Osteoblast (primary cell): ENCODE results near the gene IFNGR2. TPM values are rescaled to one million over a fixed set of nuclear protein-coding genes. Genes with fewer than 3 reads are reported as not detected.

Experiments used
- DNase-seq: peaks from one replicate; pipeline ENCODE4 v3.0.0; 2011; ENCODE audit warnings: low spot score, mixed read lengths; ENCODE audit not compliant: insufficient read length; ENCODE audit errors: missing footprints
- H2AFZ ChIP-seq: 2 replicates; pipeline ENCODE4 v1.6.0; 2011; ENCODE audit warnings: mild to moderate bottlenecking, low read length
- H3K27ac ChIP-seq: 2 replicates; pipeline ENCODE4 v1.5.1; 2011; ENCODE audit warnings: mild to moderate bottlenecking, low read depth, low read length, moderate library complexity
- H3K27me3 ChIP-seq: 2 replicates; pipeline ENCODE4 v1.6.0; 2012; ENCODE audit warnings: mild to moderate bottlenecking, control low read depth, inconsistent platforms, low read length, moderate library complexity; ENCODE audit not compliant: insufficient read depth
- H3K36me3 ChIP-seq: 2 replicates; pipeline ENCODE4 v1.5.1; 2011; ENCODE audit warnings: mild to moderate bottlenecking, low read length, control low read depth, moderate library complexity; ENCODE audit not compliant: insufficient read depth
- H3K4me1 ChIP-seq: 2 replicates; pipeline ENCODE4 v1.5.1; 2011; ENCODE audit warnings: mild to moderate bottlenecking, low read length, control low read depth, moderate library complexity; ENCODE audit not compliant: insufficient read depth
- H3K4me2 ChIP-seq: 2 replicates; pipeline ENCODE4 v1.6.0; 2011; ENCODE audit warnings: mild to moderate bottlenecking, low read length; ENCODE audit not compliant: insufficient read depth
- H3K4me3 ChIP-seq: fragments of 200-600 bp; sonication (generic); 3 replicates; pipeline ENCODE4 v1.5.1; 2012; ENCODE audit warnings: mild to moderate bottlenecking, low read length, inconsistent platforms; ENCODE audit not compliant: insufficient read depth
- H3K79me2 ChIP-seq: 2 replicates; pipeline ENCODE4 v1.6.0; 2012; ENCODE audit warnings: mild to moderate bottlenecking, low read length, control low read depth, inconsistent platforms; ENCODE audit not compliant: insufficient read depth
- H3K9me3 ChIP-seq: 2 replicates; pipeline ENCODE4 v1.5.1; 2011; ENCODE audit warnings: low read depth, low read length, control low read depth
- H4K20me1 ChIP-seq: 2 replicates; pipeline ENCODE4 v1.6.0; 2012; ENCODE audit warnings: mild to moderate bottlenecking, low read length, control low read depth; ENCODE audit not compliant: insufficient read depth
- total RNA-seq: library from RNA; depleted of rRNA; stranded (reverse); fragments of >200 nt; gene quantifications from 2 replicates; pipeline ENCODE4 v1.2.3, GENCODE V29; 2012
- TF ChIP-seq, protein P1 (sequence below): IDR thresholded peaks from 2 replicates; pipeline ENCODE4 v1.5.1; 2011; ENCODE audit warnings: mild to moderate bottlenecking, low read depth, low read length, moderate library complexity; ENCODE audit errors: extremely low read depth

IFNGR2 gene
- total RNA-seq, 1 donor = 60.1 TPM

DNA sequence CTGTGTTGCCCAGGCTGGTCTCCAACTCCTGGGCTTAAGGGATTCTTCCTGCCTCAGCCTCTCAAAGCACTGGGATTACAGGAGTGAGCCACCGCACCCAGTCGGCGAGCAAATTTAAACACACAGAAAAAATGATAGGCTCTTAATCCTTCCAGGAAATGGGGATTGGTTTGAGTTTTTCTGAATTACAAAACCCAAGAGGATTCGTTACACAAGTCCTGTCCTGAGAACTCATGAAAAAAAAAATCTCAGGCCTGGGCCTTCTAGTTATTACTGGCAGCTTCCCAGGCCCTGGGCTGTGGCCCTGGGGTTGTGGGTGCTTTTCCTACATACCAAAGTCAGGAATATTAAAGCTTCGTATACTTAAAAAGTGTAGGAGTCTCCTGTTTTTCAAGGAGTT is 6.3 kb upstream of the IFNGR2 start:
- H3K27me3 ChIP-seq = no peaks in the 10 kb centered on the region
- peak; percentile 96 for DNase-seq
- H3K79me2 ChIP-seq = no peaks in the 10 kb centered on the region
- TF ChIP-seq, protein P1, sequence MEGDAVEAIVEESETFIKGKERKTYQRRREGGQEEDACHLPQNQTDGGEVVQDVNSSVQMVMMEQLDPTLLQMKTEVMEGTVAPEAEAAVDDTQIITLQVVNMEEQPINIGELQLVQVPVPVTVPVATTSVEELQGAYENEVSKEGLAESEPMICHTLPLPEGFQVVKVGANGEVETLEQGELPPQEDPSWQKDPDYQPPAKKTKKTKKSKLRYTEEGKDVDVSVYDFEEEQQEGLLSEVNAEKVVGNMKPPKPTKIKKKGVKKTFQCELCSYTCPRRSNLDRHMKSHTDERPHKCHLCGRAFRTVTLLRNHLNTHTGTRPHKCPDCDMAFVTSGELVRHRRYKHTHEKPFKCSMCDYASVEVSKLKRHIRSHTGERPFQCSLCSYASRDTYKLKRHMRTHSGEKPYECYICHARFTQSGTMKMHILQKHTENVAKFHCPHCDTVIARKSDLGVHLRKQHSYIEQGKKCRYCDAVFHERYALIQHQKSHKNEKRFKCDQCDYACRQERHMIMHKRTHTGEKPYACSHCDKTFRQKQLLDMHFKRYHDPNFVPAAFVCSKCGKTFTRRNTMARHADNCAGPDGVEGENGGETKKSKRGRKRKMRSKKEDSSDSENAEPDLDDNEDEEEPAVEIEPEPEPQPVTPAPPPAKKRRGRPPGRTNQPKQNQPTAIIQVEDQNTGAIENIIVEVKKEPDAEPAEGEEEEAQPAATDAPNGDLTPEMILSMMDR = no peak
- H3K4me1 ChIP-seq = peaks cover 48% of the 10 kb centered on the region
- H3K4me3 ChIP-seq = no peak overlapping the region
- no peak overlapping the region for H2AFZ ChIP-seq
- no peaks in the 10 kb centered on the region for H4K20me1 ChIP-seq
- peak overlapping the region; percentile 87 for H3K27ac ChIP-seq
- no peaks in the 10 kb centered on the region for H3K36me3 ChIP-seq
- peak overlapping the region; percentile 44 for H3K4me2 ChIP-seq
- no peaks in the 10 kb centered on the region for H3K9me3 ChIP-seq

DNA sequence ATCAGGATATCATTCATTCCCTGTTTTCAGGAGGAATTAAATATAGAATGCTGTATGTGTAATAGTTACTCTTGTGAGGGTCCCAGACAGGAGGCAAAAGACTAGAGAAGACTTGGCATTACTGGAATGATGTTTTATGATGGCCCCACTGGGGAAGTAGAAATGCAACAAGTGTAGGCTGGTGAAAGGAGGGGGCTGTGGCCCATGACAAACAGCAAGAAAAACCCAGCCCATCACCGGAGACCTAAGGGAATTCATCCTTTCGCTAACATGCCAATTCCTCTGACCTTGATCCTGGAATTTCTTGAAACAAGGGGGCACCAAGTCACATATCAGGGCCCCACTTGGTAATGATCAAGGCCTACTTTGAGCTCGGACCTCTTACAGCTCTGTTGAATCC is 5.5 kb upstream of the IFNGR2 start:
- Histone ChIP-seq H3K79me2 (no peaks in the 10 kb centered on the region), H3K27me3 (no peaks in the 10 kb centered on the region), H3K9me3 (no peaks in the 10 kb centered on the region), H3K4me1 (peaks cover 54% of the 10 kb centered on the region), H3K4me2 (no peak overlapping the region), H3K36me3 (no peaks in the 10 kb centered on the region), H2AFZ (no peak overlapping the region), H3K27ac (peak overlapping the region; percentile 87), H4K20me1 (no peaks in the 10 kb centered on the region), H3K4me3 (no peak overlapping the region)
- TF ChIP-seq, protein P1 = no peak
- peak; percentile 43 for DNase-seq

DNA sequence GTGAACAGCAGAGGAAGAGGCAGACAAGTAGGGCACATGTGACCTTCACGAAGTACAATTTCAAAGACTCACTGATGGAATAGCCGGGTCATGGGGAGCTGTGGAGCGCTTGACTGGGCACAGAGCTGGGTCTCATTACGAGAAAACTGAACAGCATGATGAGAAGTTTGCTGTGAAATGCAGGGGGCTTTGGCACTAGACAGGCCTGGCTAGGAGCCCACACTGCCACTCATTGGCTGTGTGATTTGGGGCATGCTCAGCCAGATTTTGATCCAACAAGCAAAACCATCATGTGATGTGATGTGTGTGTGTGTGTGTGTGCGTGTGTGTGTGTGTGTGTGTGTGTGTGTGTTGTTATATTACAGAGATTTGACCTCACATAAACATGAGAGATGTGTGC is 4.9 kb upstream of the IFNGR2 start:
- H3K9me3 ChIP-seq = no peaks in the 10 kb centered on the region
- H3K4me3 ChIP-seq = no peak overlapping the region
- H2AFZ ChIP-seq = no peak overlapping the region
- peaks cover 54% of the 10 kb centered on the region for H3K4me1 ChIP-seq
- no peak for DNase-seq
- H3K36me3 ChIP-seq = no peaks in the 10 kb centered on the region
- H3K4me2 ChIP-seq = no peak overlapping the region
- no peaks in the 10 kb centered on the region for H3K27me3 ChIP-seq
- H3K27ac ChIP-seq = no peak overlapping the region
- TF ChIP-seq, protein P1 = no peak
- H3K79me2 ChIP-seq = no peaks in the 10 kb centered on the region
- H4K20me1 ChIP-seq = no peaks in the 10 kb centered on the region

DNA sequence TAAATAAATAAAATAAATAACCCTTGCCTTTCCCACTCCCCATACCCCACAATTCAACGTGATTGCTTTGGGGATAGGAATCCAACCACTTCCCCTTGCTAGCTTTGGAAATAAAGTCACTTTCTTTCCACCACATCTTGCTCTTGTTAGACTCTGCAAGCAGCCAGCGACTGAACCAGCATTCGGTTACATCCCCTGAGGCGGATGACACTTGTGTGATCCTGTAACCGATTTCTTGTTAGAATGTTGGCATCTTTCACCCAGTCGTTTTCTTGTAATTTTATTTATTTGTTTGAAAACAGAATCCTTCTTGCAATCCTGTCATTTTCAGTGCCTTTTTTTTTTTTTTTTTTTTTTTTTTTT is 1.6 kb upstream of the IFNGR2 start:
- TF ChIP-seq, protein P1 = no peak
- no peaks in the 10 kb centered on the region for H3K9me3 ChIP-seq
- peak overlapping the region; percentile 44 for H2AFZ ChIP-seq
- H3K4me1 ChIP-seq = peaks cover 46% of the 10 kb centered on the region
- H3K27me3 ChIP-seq = no peaks in the 10 kb centered on the region
- H3K4me3 ChIP-seq = no peak overlapping the region
- H3K79me2 ChIP-seq = peaks cover 27% of the 10 kb centered on the region
- peaks cover 9% of the 10 kb centered on the region for H4K20me1 ChIP-seq
- peak overlapping the region; percentile 94 for H3K4me2 ChIP-seq
- DNase-seq = peak; percentile 75
- H3K36me3 ChIP-seq = no peaks in the 10 kb centered on the region
- peak overlapping the region; percentile 79 for H3K27ac ChIP-seq
